ENCODE measurements around the gene PLAU.
A peak's percentile ranks its signal among the peaks of the same experiment; 100 is the strongest.

Gene PLAU

GRCh38 chr10:73877533-73878160, 33.3 kb upstream of the PLAU start:
- Histone ChIP-seq H3K36me3 (ENCODE audit: insufficient read depth, insufficient read length, low read length) (peaks cover 7% of the 10 kb centered on the region), H3K4me1 (ENCODE audit: insufficient read depth, insufficient read length) (peaks cover 14% of the 10 kb centered on the region), H3K9me3 (ENCODE audit: insufficient read depth, low read length) (no peaks in the 10 kb centered on the region), H3K4me3 (ENCODE audit: insufficient read length, low read depth) (no peak overlapping the region), H3K27me3 (ENCODE audit: insufficient read depth, insufficient read length) (no peaks in the 10 kb centered on the region), H3K9ac (ENCODE audit: insufficient read length, low read depth) (no peak overlapping the region)
- no peak for DNase-seq (ENCODE audit: low read depth, low spot score)
- TF ChIP-seq ZNF274 (IDR thresholded peaks at IDR 0.05; ENCODE audit: low read depth, low read length), result no peak
- TF ChIP-seq SUZ12 (IDR thresholded peaks at IDR 0.05; ENCODE audit: extremely low read depth, insufficient read depth, insufficient read length), result no peak
- TF ChIP-seq YY1 (IDR thresholded peaks at IDR 0.05; ENCODE audit: insufficient read depth, insufficient read length), result no peak

DNA sequence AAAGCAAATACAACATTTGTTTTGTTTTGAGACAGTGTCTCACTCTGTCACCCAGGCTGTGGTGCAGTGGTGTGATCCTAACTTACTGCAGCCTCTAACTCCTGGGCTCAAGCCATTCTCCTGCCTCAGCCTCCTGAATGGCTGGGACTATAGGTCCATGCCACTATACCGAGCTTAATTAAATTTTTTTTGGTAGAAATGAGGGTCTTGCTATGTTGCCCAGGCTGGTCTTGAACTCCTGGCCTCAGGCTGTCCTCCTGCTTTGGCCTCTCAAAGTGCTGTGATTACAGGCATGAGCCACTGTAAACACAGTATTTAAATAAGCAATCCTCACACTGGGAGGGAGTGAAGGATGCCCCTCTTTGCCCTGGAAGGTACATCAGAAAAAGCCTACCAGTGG, 32.6 kb upstream of the PLAU start:
- no peak for DNase-seq (ENCODE audit: low read depth, low spot score)
- no peak for TF ChIP-seq SUZ12 (IDR thresholded peaks at IDR 0.05; ENCODE audit: extremely low read depth, insufficient read depth, insufficient read length)
- no peak for TF ChIP-seq YY1 (IDR thresholded peaks at IDR 0.05; ENCODE audit: insufficient read depth, insufficient read length)
- no peak for TF ChIP-seq ZNF274 (IDR thresholded peaks at IDR 0.05; ENCODE audit: low read depth, low read length)
- no peaks in the 10 kb centered on the region for H3K36me3 ChIP-seq (ENCODE audit: insufficient read depth, insufficient read length, low read length)
- peaks cover 8% of the 10 kb centered on the region for H3K4me1 ChIP-seq (ENCODE audit: insufficient read depth, insufficient read length)
- no peak overlapping the region for H3K4me3 ChIP-seq (ENCODE audit: insufficient read length, low read depth)
- H3K9ac ChIP-seq (ENCODE audit: insufficient read length, low read depth), result no peak overlapping the region
- no peaks in the 10 kb centered on the region for H3K27me3 ChIP-seq (ENCODE audit: insufficient read depth, insufficient read length)
- H3K9me3 ChIP-seq (ENCODE audit: insufficient read depth, low read length), result no peaks in the 10 kb centered on the region

- Histone ChIP-seq H3K27me3 (ENCODE audit: insufficient read depth, insufficient read length) (no peaks in the 10 kb centered on the region), H3K4me1 (ENCODE audit: insufficient read depth, insufficient read length) (peaks cover 8% of the 10 kb centered on the region), H3K36me3 (ENCODE audit: insufficient read depth, insufficient read length, low read length) (no peaks in the 10 kb centered on the region), H3K4me3 (ENCODE audit: insufficient read length, low read depth) (no peak overlapping the region), H3K9ac (ENCODE audit: insufficient read length, low read depth) (no peak overlapping the region), H3K9me3 (ENCODE audit: insufficient read depth, low read length) (no peaks in the 10 kb centered on the region)
- TF ChIP-seq YY1 (IDR thresholded peaks at IDR 0.05; ENCODE audit: insufficient read depth, insufficient read length), result no peak
- peak; percentile 77 for DNase-seq (ENCODE audit: low read depth, low spot score)
Observed at GRCh38 chr10:73879296-73880173, 31.4 kb upstream of the PLAU start.

DNA sequence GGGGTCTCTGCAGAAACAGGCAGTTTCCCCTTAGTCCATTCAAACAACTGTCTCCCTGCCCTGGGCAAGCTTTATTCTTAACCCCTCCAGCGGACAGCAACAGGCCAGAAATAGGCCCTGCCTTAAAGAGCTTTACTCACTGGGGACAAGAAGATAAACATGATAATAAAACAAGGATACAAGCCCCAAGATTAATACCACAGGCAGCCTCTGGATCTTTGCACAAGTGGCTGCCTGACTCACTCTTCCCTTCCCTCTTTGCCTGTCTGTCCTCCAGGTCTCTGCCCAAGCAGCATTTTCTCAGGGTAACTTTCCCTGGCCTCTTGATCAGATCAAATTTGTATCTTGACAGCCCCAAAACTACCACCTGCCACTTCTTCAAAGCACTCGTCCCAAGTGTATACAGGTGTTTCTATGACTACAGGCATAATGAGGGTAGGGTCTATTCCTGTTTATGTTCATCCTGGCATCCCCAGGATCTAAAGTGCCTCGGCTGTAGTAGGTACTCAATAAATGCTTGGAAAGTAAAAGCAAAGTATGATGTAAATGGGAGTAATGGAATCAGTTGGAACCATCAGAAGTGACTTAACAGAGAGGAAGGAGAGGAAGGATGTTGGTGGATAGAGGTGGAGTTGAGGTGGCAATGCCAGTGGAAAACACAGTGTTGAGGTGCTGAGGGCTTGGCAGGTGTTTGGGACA, 29.6 kb upstream of the PLAU start:
- Histone ChIP-seq H3K4me1 (ENCODE audit: insufficient read depth, insufficient read length) (peaks cover 2% of the 10 kb centered on the region), H3K9ac (ENCODE audit: insufficient read length, low read depth) (no peak overlapping the region), H3K4me3 (ENCODE audit: insufficient read length, low read depth) (no peak overlapping the region), H3K27me3 (ENCODE audit: insufficient read depth, insufficient read length) (no peaks in the 10 kb centered on the region), H3K9me3 (ENCODE audit: insufficient read depth, low read length) (no peaks in the 10 kb centered on the region), H3K36me3 (ENCODE audit: insufficient read depth, insufficient read length, low read length) (no peaks in the 10 kb centered on the region)
- TF ChIP-seq SUZ12 (IDR thresholded peaks at IDR 0.05; ENCODE audit: extremely low read depth, insufficient read depth, insufficient read length) (no peak), ZNF274 (IDR thresholded peaks at IDR 0.05; ENCODE audit: low read depth, low read length) (no peak), YY1 (IDR thresholded peaks at IDR 0.05; ENCODE audit: insufficient read depth, insufficient read length) (no peak)
- DNase-seq (ENCODE audit: low read depth, low spot score), result no peak

DNA sequence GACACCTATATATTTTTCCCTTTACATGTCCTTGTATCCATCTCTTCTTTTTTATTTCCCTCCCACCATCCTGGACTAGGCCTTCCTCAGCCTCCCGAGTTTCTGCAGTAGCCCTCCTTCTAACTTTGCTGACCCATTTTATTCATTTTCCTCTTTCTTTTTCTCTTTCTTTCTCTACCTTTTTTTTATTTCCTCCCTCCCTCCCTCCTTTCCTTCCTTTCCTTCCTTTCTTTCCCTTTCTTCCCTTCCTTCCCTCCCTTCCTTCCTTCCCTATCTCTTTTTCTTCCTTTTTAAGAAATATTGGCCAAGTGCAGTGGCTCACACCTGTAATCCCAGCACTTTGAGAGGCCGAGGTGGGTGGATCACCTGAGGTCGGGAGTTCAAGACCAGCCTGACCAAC, 26.9 kb upstream of the PLAU start:
- Histone ChIP-seq H3K4me1 (ENCODE audit: insufficient read depth, insufficient read length) (peaks cover 7% of the 10 kb centered on the region), H3K36me3 (ENCODE audit: insufficient read depth, insufficient read length, low read length) (no peaks in the 10 kb centered on the region), H3K4me3 (ENCODE audit: insufficient read length, low read depth) (no peak overlapping the region), H3K27me3 (ENCODE audit: insufficient read depth, insufficient read length) (no peaks in the 10 kb centered on the region), H3K9ac (ENCODE audit: insufficient read length, low read depth) (no peak overlapping the region), H3K9me3 (ENCODE audit: insufficient read depth, low read length) (no peaks in the 10 kb centered on the region)
- no peak for TF ChIP-seq YY1 (IDR thresholded peaks at IDR 0.05; ENCODE audit: insufficient read depth, insufficient read length)
- no peak for TF ChIP-seq ZNF274 (IDR thresholded peaks at IDR 0.05; ENCODE audit: low read depth, low read length)
- TF ChIP-seq SUZ12 (IDR thresholded peaks at IDR 0.05; ENCODE audit: extremely low read depth, insufficient read depth, insufficient read length), result no peak
- no peak for DNase-seq (ENCODE audit: low read depth, low spot score)

DNA sequence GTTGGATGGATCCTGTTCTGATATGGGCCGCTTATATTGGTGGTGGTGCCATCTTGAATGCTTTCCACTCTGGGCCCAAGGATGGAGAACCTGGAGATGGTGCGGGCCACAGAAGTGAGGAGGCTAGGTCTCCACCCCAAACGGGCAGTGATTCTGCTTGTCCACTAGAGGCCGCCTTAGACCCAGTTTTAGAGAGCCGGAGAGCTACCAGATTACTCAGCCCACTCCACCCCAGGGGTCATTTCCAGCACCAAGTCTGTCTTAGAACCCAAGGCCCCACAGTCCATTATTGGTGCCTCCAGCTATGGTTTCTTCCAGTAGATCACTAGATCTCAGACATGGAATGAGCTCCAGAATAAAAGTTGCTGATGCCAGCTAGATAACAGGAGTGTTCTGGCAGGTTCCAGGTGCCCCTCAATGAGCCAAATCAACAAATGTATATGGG, 24.8 kb upstream of the PLAU start:
- H3K27me3 ChIP-seq (ENCODE audit: insufficient read depth, insufficient read length), result no peaks in the 10 kb centered on the region
- peak; percentile 57 for DNase-seq (ENCODE audit: low read depth, low spot score)
- H3K4me3 ChIP-seq (ENCODE audit: insufficient read length, low read depth), result no peak overlapping the region
- TF ChIP-seq YY1 (IDR thresholded peaks at IDR 0.05; ENCODE audit: insufficient read depth, insufficient read length), result no peak
- TF ChIP-seq SUZ12 (IDR thresholded peaks at IDR 0.05; ENCODE audit: extremely low read depth, insufficient read depth, insufficient read length), result no peak
- no peak for TF ChIP-seq ZNF274 (IDR thresholded peaks at IDR 0.05; ENCODE audit: low read depth, low read length)
- no peak overlapping the region for H3K9ac ChIP-seq (ENCODE audit: insufficient read length, low read depth)
- H3K36me3 ChIP-seq (ENCODE audit: insufficient read depth, insufficient read length, low read length), result no peaks in the 10 kb centered on the region
- H3K4me1 ChIP-seq (ENCODE audit: insufficient read depth, insufficient read length), result peaks cover 7% of the 10 kb centered on the region
- no peaks in the 10 kb centered on the region for H3K9me3 ChIP-seq (ENCODE audit: insufficient read depth, low read length)

All from NT2/D1 (cell line).